Omental fat pad (tissue), 4 donors: ENCODE results near the gene CAVIN2. TPM values are rescaled to one million over a fixed set of nuclear protein-coding genes. Genes with fewer than 3 reads are reported as not detected.

ENCODE experiments used
- ATAC-seq: fragments of 150-250 bp; one replicate; pipeline ENCODE4 v1.9.1; 2016; ENCODE audit warnings: mild to moderate bottlenecking, moderate library complexity; ENCODE audit not compliant: low FRiP score
- DNase-seq: peaks from one replicate; pipeline ENCODE4 v3.0.0-alpha.2; 2019; ENCODE audit warnings: low spot score
- CTCF ChIP-seq, 3 donors: fragments of 450-650 bp; IDR thresholded peaks; one replicate each; pipeline ENCODE4 v1.5.1; 2016 to 2017; ENCODE audit warnings: antibody characterized with exemption in 3 of 3, mild to moderate bottlenecking in 3 of 3, moderate library complexity in 2 of 3
- total RNA-seq, 4 donors: library from RNA; depleted of rRNA; stranded (reverse); fragments of >200 nt; gene quantifications; one replicate each; pipeline ENCODE4 v1.1.0, GENCODE V29; 2016

The CAVIN2 gene
- total RNA-seq, 4 donors from 2014 or later, result 45.3 to 194 (median 64.2) TPM

GRCh38 chr2:191839918-191840804 is 6.7 kb downstream of the CAVIN2 start:
- TF ChIP-seq CTCF (IDR thresholded peaks at IDR 0.05), result no peak
- ATAC-seq (no peak), DNase-seq (no peak)

DNA sequence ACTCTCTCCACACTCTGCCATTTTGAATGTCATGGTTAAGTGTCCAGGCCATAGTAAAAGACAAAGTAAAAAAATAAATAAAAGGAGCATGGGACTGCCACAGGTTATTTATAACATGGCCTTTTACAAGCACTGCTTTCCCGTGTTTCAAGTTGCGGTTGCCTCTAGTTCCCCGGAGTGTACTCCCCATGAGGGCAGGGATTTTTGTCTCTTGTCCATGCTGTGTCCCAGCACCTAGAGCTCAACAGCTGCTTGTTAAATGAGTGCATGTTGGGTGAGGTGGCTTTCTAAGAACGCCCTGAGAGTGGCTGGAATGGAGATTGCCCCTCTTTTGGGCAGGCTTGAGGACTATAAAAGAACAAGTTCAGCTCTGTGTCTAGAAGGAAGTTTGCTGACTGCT is 8.4 kb downstream of the CAVIN2 start:
- no peak for TF ChIP-seq CTCF (IDR thresholded peaks at IDR 0.05)
- no peak for DNase-seq
- no peak for ATAC-seq

DNA sequence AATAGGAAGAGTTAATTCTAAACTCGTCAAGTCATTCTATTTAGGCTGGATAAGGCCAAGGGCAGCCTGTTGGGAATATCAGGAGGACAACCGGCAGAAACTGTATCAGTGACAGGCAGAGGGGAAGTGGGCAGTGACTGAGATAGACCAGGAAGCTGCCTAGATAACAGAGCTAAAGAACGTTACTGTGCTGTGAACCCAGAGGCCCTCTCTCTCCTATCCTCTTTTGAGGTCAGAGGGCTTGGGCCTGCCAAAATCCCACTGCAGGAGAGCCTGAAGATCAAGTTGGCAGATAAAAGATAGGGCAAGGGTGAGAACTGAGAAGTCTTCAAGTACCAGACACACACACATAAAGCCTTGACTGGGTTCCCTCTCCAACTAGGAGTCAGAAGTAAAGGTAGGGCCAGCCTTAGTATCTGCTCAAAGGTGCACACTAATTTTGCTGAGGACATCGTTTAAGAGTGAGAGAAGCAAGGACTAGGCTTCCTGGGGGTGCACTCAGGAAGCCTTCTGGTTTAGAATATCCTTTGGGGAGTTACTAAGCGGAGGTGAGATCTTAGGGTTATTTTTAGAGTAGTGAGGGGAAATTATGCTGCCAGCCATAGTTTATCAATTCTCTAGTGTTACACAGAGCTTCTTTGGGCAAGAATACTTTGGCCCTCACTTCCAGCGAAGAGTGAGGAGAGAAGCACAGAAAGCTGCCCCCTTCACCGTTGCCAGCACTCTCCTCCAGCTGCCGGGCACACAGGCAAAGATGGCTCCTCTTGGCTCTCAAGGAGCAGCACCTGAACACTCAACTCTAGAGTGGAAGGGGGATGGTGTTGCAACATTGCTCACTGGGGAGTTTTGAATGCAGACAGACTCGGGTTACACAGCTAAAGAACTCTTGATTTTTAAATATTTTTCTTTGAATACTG is 9.8 kb downstream of the CAVIN2 start:
- no peak for TF ChIP-seq CTCF (IDR thresholded peaks at IDR 0.05)
- ATAC-seq, result no peak
- no peak for DNase-seq

- no peak for TF ChIP-seq CTCF (IDR thresholded peaks at IDR 0.05)
- no peak for DNase-seq
- ATAC-seq, result no peak
Measured at GRCh38 chr2:191836471-191836852, 10.4 kb downstream of the CAVIN2 start.

DNA sequence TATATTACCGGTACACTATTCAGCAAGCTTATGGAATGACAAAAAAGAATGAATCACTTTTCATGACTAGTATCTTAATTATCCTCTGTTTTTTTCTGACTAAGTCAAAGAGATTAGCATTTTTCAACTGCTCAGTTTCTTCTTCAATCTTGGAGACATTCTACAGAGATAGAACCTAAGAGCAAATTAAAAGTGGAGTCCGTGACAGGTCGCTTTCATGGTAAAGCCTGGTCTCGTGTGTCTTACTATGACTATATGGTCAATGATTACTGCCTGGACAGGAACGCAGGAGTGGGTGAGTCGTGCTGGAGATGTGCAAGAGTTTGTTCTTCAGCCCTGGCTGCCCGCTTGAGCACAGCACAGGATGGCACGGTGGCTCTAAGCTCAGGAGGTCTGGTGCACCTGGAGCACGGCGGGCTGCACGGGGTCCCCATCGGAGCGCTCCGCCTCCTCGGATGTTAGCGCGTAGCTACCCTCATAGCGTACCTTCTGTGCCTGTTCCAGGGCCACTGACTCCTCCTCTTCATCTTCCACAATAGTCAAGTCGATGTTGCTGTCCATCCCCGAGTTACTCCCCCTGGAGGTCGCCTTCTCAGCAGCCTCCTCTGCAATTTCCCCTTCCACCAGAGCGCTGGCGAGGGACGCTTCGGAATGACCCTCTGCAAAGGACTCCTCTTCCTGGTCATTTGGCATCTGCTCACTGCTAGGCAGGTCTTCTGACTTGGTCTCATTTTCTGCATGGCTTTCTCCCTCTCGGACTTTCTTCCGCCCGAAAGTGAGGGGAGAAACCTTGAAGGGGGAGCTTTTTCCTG is 11.1 kb downstream of the CAVIN2 start:
- DNase-seq, result no peak
- no peak for ATAC-seq
- no peak for TF ChIP-seq CTCF (IDR thresholded peaks at IDR 0.05)

DNA sequence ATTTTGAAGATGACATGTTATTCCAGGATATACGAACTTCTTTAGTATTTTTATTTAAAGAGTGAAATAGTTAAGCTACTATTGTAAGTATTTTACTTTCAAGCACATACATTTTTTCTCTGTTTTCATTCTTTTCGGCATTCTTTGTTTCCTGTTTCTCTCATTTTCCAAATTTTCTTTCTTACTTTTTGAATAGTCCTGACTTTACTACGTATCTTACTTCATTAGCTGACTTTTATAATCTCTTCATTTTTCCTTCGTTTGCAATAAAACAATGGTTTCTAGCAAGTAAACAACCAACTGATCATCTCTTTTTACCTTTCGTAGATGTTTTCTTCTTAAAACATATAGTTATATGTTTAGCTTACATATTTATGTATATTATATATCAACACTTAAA is 11.8 kb downstream of the CAVIN2 start:
- ATAC-seq, result no peak
- no peak for DNase-seq

More for the DNA sequence above, 11.8 kb downstream of the CAVIN2 start:
- no peak for TF ChIP-seq CTCF (IDR thresholded peaks at IDR 0.05)
